Endometrium (tissue), 2 donors: ENCODE measurements around the gene NPPA.

ENCODE experiments used
- FAIRE-seq: peaks from 2 replicates; lab custom pipeline; 2012; peaks lifted over from hg19 to GRCh38; lab: Jason Lieb, UNC
- donor health status: control.
- donor health status: control.

NPPA gene

GRCh38 chr1:11842154-11843041, 5.2 kb downstream of the NPPA start:
- no peak for FAIRE-seq

GRCh38 chr1:11841245-11842153, 6.1 kb downstream of the NPPA start:
- no peak for FAIRE-seq

GRCh38 chr1:11839727-11840705, 7.6 kb downstream of the NPPA start:
- no peak for FAIRE-seq

GRCh38 chr1:11838349-11839272, 9.0 kb downstream of the NPPA start:
- FAIRE-seq, result no peak

GRCh38 chr1:11837767-11838348, 9.7 kb downstream of the NPPA start:
- no peak for FAIRE-seq

GRCh38 chr1:11836955-11837766, 10.4 kb downstream of the NPPA start:
- FAIRE-seq, result no peak

GRCh38 chr1:11835441-11836225, 11.9 kb downstream of the NPPA start:
- no peak for FAIRE-seq

GRCh38 chr1:11833900-11834299, 13.7 kb downstream of the NPPA start:
- no peak for FAIRE-seq

GRCh38 chr1:11833497-11833896, 14.1 kb downstream of the NPPA start:
- FAIRE-seq, result no peak

GRCh38 chr1:11831945-11832725, 15.4 kb downstream of the NPPA start:
- FAIRE-seq, result no peak

- FAIRE-seq, result no peak
These were observed 19.1 kb downstream of the NPPA start for GRCh38 chr1:11828511-11828910.

- no peak for FAIRE-seq
These were observed 20.6 kb downstream of the NPPA start for GRCh38 chr1:11826946-11827345.

- FAIRE-seq, result no peak
These were observed 22.5 kb downstream of the NPPA start for GRCh38 chr1:11825131-11825530.

GRCh38 chr1:11823366-11824137, 24.0 kb downstream of the NPPA start:
- no peak for FAIRE-seq

GRCh38 chr1:11822091-11822490, 25.5 kb downstream of the NPPA start:
- no peak for FAIRE-seq

GRCh38 chr1:11817192-11817591, 30.4 kb downstream of the NPPA start:
- no peak for FAIRE-seq

GRCh38 chr1:11813021-11813420, 34.6 kb downstream of the NPPA start:
- no peak for FAIRE-seq
